ENCODE measurements around the gene ASB18. TPM values are rescaled to one million over a fixed set of nuclear protein-coding genes. Genes with fewer than 3 reads are reported as not detected.

Gene ASB18
- polyA plus RNA-seq, 5 donors: 0.04 to 0.21 (median 0.12) TPM; not detected in 1

DNA sequence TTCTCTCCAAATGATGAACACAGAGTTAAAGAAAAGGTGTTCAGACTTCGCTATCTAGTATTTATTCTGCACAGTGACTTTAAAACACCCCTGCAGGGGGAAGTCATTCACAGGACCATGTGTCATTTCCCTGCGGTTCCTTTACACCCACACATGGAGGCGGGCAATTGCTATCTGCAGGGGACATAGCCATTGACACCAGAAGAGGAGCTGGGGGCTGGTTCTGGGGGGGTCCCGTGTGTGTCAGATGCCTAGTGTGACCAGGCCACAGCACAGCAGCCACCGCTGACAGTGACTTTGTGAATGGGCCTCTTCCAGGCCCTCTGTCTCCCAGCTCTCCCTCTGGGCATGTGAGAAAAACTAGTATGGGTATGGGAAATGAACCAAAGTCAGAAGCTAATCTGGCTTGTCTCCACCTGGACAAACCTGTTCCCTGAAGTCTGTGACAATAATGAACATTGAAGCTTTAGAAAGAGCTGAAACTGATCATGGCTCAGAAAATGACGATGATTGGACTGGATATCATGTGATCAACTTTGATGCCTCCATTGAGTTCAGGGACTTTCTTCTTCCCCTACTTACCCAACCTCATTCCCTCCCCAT is 88.6 kb downstream of the ASB18 start:
- DNase-seq: no peak

DNA sequence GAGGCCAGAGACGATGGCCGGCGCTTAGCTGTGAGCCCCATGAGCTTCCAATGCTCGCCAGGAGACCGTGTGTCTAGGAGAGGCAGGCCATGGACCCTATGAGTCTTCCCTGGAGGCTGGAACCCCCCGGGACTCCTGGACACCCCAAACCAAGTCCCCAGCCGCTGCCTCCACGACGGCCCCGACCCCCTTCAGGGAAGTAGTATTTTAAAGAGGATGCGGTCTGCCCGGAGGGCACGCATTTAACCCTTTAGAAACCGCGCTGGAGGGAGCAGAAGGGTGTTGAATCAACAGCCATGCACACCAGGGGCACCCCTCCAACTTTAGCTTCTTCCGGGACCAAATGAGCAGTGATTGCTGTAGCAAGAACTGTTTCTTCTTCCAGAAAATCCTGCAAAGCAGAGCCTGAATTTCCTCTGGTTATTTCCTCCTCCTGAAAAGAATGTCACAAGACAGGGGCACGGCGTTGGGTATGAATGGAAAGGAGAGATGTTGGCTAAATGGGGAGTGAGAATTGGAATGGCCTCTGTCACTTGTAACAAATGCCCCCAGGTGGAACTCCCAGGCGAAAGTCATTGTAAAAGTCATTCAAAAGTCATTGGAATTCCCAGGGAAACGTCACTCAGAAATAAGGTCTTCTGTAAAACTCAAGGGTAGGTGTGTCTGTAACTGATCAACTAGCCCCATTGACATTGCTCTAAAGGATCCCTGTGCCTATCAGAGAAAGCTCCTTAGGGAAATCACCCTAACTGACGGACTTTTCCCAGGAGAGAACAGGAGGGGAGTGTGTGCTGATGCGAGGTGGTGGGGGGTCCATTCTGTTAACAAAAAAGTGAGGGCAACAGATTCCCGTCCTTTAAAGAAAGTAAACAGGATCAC is 90.2 kb downstream of the ASB18 start:
- DNase-seq: no peak

DNA sequence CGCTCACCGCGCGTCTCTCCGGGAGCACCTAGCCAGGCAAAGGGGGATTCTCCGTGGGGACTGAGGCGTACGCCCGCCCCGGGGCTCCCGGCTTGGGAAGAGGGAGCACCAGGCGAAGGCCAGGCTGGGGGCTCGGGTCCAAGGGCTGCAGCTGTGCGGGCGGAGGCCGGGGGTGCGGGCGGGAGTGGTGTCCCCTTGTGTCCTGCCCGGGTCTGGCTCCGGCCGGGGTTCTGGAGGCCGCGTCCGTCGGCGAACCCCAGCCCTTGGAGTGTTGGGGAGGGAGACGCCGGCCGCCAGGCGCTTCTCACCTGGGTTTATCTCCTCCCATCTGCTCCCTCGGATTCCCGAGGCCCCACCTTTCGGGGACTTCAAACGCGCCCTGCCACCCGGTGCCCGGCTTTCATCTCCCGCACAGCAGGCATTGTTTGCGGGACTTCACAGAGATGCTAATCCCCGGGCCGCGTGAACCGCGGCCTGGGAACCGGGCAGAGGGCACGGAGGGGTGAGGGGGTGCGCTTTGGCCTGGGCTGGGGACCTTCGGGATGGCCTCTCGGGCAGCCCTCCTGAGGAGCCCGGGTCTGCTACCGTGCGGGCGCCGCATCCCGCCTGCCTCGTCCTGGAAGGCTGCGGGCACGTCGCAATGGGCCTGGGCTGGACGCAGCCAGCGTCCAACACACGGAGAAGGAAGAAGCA is 91.0 kb downstream of the ASB18 start:
- no peak for DNase-seq

DNA sequence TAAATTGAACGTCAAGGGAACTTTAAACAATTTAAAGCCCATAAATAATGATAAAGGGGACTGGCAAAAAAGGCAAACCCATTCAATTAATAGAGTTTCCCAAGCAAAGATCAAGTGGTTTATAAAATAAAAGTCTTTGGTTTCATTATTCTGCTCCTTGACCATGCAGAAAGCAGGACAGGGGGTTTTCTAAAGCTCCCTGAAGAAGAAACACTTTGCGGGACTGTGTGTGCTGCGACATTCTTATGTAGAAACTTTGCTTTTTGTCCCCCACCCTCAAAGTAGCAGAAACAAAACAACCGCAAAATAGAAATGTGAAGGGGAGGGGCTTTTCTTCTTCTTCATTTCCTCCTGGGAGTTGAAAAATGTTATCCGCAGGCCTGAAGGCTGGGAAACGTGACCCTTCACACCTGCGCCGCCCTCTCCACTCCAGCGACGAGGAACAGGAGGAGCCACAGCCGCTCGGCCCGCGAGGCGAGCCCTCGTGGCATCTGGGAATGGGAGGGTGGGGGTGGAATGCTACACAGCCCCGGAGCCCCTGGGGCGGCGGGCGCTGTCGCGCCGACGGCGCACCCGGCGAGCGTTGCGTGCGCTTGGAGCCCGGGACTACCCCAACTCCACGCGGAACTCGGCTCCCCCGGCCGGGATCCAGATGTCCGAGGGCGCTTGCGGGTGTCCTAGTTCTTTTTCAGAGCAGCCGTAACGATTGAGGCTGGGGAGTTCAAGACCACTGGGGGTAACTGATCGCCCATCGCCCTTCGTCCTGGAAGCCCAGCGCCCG is 91.8 kb downstream of the ASB18 start:
- DNase-seq: no peak

DNA sequence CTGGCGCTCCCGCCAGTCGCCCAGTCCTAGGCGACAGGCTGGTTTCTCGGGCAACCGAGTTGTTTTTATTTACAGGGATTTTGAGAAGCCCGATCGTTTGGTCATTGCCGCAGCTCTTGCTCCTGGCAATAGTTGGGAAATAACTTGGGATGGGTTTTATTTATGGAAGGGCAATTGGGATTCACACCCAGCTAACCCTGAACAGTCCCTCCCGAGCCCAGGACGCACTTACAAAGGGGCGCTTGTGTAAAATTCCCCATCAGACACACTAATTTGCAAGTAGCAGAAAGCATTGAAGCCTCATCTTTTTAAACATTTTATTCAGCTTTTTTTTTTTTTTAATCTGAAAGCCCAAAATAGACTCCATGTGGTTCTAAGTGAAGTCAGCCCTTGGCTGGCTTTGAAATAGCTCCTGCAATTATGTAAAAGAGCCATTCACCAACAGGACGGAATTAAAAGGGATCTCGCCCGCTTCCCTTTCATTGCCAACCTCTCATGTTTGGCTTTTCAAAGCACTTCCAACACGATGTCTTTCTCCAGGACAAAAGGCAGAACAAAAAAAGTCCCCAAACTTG is 92.4 kb downstream of the ASB18 start:
- no peak for DNase-seq

DNA sequence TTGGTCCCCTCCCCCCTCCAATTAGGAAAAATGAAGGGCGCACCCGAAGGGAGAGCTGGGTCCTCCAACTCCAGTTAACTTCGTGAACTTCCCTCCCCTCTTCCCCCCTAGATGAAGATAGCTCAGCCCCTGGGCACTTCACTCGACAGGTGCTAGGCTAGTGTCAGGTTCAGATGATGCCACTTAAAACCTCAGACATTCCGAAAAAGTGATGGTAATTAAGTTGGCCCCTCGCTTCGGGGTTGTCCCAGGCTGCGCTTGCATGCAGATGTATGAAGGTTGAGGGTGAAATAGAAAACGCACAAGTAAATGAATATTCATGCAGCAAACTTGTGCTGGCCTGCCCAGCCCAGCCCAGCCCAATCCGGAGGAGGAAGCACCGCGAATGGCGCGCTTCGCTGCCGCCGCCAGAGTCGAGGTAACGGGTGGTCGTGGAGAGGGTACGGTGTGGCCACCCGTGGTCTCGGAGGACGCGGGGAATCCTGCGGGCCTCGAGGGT is 93.0 kb downstream of the ASB18 start:
- no peak for DNase-seq

DNA sequence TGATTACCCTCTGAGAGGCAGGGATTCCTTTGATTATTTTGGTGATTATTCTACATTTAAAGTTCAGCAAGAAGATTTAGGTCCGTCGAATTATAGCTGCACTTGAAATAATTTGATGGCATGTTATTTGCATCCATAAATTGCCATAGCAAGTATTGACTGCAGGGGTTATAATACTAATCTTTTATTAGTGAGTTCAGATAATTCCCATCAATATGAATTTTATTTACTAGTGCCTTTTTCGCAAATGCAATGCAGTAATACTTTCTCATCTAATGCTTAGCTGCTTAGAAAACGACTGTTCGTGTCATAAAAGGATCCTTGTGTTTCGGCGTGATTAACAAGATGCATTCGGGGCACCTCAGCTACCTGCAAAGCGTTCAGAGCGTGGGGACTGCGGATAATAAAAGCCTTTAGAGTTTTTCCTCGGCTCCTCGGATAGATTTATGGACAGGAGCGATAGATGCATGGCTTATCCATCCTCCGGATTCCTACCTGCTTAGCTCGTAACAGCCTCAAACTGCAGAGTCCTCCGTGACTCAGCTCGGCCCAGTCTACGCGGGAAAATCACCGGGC is 93.5 kb downstream of the ASB18 start:
- no peak for DNase-seq

DNA sequence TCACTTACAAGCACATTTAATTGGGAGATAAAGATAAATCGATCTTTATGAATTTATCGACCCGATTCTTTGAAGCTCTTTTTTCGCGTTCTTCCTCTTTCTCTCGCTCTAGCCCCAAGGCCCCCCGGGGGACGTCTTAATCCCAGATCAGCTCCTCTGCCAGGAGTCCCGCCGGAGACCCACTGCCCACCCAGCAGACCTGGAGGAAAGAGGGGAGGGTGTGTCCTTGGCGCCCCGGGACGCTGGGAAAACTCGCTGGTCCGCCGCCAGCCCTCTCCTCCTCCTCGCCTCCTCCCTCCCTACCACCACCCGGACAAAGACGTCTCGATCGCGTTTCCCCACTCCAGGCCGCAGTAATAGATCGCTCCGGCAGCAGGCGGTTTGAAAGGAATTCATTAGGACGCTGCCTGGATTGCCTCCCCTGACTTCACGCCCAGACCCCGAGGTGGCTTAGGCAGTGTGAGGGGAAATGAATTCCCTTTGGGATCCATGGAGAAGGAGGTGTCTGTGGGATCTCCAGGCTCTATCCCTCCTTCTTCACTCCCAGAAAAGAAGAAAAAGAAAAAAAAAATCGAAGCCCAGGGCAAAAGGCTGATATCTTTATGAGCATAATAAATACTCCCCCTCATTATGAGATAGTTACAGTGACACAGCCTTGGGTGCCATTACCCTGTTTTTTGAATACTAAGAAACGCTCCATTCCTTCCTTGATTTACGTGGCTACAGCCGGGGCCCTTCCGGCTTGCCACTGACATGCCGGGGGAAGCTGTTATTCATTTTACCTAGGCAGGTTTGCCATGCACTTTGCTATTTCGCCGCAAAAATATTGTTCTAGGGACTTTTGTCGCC is 94.2 kb downstream of the ASB18 start:
- DNase-seq: no peak

DNA sequence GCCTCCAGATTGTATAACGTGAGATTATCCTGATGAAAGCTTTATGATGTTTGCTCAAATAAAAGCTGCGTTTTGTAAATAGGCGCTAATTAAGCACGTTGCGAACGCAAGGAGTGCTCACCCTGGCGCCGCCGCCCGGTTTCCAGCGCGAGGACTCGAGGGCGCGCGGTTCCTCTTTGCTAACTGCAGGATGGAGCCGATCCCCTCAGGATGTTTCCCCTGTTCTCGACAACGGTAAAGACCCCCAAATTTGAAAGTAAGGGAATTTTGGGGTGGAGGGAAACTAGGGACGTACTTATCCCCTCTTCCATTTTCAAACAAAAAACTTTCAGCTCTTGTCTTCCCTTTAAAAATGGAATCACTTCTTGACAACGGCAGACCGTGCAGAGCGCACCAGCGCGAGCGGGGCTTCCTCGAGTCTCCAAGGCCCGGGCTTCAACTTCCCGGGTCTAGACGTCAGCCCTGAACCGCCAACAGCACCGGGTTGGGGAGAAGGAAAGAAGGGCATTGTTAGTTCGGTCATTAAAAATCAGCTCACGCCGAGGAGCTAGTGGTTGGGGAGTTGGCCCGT is 95.0 kb downstream of the ASB18 start:
- DNase-seq: no peak

DNA sequence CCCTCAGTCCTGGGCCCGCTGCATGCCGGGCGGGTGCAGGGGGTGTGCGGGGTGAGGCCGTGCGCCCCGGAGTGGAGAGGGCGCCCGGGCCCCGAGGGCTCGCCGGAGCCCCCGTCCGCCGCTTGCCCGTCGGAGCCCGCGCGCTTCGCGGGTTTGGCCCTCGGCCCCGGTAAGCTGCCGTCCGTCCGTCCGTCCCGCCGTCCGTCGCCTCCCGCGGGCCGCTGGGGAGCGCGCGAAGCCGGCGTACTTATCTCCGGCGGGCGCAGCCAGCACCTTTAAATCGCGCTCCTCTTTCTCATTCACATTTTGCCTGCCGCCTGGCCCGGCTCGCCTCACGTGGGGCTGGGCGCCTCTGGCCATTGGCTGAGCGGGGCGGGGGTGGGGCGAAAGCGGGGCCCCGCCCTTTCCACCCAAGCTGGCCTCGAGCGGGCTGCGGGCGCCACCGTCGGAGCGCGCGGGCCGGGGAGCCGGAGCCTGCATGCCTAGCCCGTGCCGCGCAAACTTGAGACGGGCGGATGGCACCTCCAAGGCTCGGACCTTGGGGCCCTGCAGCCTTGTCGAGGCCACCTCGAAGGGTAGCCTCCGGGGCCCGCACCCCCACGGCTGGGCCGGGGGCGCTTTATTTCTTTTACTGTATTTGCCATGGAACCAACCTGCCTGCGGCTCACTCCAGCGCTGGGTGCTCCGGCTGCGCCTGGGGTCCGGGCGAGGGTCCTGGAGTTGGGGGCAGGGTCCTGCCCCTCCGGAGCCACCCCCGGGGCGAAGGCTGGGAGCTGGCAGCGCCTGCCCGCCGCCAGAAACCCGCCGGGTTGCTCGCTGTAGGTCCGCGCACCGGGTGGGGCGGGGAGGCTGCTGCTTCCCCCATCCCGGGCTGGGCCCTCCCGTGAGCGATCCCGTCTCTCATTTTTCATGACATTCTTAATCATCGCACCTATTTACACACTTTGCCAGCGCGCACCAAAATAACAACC is 95.8 kb downstream of the ASB18 start, which contains the start of gene GBX2:
GBX2 (minus strand) TSS at position 277 of the 971 bp plus-strand sequence. CDS start 415 bp downstream, outside the sequence.
- DNase-seq: no peak

DNA sequence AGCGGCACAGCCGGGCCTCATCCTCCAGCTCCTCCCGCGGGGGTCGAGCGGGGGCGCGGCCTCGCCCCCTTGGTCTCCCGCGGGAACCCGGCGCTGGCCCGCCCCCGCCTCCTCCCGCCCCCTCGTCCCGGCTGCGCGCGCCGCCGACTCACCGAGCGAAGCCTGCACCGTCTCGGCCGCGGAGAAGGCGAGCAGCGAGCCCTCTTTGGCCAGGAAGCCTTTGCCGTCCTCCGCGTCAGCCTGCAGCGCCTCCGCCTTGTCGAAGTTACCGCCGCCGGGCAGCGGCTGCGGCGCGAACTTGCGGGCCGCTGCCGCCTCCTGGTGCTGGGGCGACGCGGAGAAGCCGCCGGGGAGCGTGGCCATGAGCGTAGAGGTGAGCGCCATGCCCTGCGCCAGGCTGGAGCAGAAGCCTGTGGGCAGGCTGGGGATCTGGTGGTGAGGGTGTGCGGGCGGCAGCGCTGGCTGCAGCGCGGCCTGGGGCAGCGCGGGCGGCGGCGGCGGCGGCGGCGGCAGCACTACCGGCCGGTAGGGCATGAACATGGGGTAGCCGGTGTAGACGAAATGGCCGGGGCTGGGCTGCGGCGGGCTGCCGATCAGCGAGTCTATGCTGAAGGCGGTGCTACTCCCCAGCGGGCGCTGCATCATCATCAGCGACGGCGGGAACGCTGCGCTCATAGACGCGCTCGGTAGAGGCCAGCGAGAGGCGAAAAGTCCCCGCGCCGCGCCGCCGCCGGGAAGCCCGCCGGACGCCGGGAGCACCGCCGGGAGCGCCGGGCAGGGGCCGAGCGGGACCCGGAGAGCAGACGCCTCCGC is 96.7 kb downstream of the ASB18 start:
- no peak for DNase-seq

DNA sequence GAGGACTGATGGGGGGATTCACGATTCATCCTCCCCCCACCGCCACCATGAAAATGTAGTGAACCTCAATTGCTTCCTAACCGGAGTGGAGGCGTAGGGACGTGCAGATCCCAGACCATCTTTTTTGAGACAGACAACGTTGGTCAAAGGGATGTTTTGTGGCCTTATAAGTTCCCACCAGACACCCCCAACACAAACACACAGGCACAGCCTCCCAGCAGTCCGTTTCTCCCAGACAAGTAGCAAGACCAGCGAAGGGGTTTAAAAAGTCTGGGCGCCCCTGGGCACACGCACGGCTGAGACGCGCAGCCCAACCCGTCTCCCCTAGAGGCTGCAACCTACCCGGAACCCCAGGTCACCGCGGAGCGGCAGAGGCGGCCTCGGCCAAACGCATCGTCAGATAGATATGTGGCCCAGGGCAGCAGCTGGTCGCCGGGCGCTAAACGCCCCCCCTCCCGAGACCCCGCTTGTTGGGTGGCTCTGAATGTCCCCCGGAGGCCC is 97.4 kb downstream of the ASB18 start:
- no peak for DNase-seq

DNA sequence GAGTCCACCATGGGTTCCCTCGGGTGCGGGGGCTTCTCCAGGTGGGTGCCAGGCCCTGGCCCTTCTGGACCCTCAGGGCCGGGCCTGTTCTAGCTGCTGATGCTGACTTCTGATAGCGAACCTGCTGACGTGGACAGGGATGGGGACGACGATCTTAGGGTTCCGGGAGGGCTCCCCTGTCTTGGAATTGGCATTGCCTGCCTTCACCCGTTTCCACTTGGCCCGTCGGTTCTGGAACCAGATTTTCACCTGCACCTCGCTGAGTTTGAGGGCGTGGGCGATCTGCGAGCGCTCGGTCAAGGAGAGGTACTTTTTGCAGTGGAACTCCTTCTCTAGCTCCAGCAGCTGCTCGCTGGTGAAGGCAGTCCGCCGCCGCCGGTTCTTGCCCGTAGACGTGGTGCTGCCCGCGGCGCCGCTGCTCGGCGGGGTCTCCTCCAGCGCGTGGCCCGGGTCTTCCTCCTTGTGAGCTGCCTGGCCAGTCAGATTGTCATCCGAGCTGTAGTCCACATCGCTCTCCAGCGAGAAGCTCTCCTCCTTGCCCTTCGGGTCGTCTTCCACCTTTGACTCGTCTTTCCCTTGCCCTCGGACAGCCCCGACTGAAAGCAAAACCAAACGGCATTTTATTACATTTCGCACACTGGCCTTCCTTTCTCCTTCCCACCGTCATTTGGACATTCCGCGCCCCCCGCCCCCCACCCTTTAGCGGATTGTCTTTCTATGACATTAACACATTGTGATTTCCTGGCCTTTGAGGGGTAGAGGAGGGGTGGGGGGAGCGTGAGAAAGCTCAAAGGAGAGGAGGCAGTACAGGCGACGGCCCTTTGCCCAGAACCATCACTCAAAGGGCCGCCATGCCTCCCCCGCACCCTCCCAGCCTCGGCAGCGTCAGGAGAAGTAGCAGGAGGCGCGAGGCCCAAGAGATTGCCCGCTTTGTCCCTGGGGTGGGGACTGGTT is 98.1 kb downstream of the ASB18 start:
- DNase-seq: no peak

DNA sequence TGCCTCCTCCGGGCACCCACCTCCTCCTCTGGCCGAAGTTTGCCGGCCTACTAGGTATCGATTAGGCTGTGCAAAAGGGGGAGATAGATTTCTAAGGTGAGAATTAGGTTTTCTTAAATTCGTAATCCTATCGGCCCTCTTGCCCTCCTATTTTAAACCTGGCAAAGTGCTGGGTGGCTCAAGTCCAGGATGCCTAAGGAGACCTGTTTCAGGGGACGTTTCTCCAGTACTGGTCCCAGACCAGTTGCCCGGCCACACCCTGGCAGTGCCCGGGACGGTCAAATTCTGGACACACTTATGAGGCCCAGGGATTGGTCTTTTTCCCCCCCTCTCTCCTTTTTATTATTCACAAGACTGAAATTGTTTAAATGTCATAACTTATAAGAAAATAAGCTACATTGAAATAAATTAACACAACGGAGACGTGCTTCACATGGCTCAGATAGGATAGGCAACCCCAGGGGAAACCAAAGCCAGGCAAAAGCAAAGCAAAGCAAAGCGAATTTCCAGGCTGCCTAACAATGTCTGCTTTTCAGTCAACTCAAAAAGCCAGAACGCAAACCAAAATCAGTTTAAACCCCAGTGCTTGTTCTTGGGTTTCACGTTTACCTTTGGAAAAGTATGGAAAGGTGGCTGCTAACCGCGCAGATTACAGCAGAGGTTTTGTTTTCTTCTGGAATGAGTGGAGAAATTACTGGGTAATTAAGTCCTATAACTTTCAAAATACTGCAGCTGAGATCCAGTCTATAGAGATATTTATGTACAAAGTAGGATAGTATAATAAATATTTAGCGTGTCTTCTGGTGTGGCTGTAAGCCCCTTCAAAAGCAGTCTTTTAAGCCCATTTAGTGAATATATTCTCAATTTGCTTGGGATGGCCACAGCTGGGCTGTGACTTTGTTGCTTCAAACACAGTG is 99.0 kb downstream of the ASB18 start:
- DNase-seq: no peak
